DMS 273 (cell line): ENCODE data around the gene HIRA.

Experiments
- DNase-seq: peaks from one replicate; lab custom pipeline; 2025; ENCODE audit not compliant: unreplicated experiment; lab: John Stamatoyannopoulos, UW

HIRA gene

GRCh38 chr22:19358195-19358594 is 73.3 kb downstream of the HIRA start:
- DNase-seq: no peak

- no peak for DNase-seq
Observed at GRCh38 chr22:19357270-19358105, 74.0 kb downstream of the HIRA start.

- DNase-seq: no peak
Observed at GRCh38 chr22:19356708-19357269, 74.7 kb downstream of the HIRA start.

GRCh38 chr22:19355413-19356157 is 75.9 kb downstream of the HIRA start:
- DNase-seq: no peak

- DNase-seq: no peak
Observed at GRCh38 chr22:19354201-19354600, 77.3 kb downstream of the HIRA start.

- no peak for DNase-seq
Observed at GRCh38 chr22:19353363-19354131, 78.0 kb downstream of the HIRA start.

- no peak for DNase-seq
Observed at GRCh38 chr22:19352766-19353165, 78.8 kb downstream of the HIRA start.

GRCh38 chr22:19352217-19352616 is 79.3 kb downstream of the HIRA start:
- DNase-seq: no peak

- DNase-seq: no peak
Observed at GRCh38 chr22:19351604-19352003, 79.9 kb downstream of the HIRA start.

- DNase-seq: no peak
Observed at GRCh38 chr22:19350947-19351346, 80.6 kb downstream of the HIRA start.

- no peak for DNase-seq
Observed at GRCh38 chr22:19350476-19350859, 81.1 kb downstream of the HIRA start.

- no peak for DNase-seq
Observed at GRCh38 chr22:19349778-19350475, 81.6 kb downstream of the HIRA start.

GRCh38 chr22:19346677-19347265 is 84.8 kb downstream of the HIRA start:
- no peak for DNase-seq

GRCh38 chr22:19344420-19344819 is 87.1 kb downstream of the HIRA start:
- no peak for DNase-seq

GRCh38 chr22:19343470-19343869 is 88.1 kb downstream of the HIRA start:
- DNase-seq: no peak

- DNase-seq: no peak
Observed at GRCh38 chr22:19341500-19341899, 90.0 kb downstream of the HIRA start.

- no peak for DNase-seq
Observed at GRCh38 chr22:19337137-19337536, 94.4 kb downstream of the HIRA start.

GRCh38 chr22:19336133-19337075 is 95.1 kb downstream of the HIRA start:
- DNase-seq: no peak

- DNase-seq: no peak
Observed at GRCh38 chr22:19331975-19332374, 99.6 kb downstream of the HIRA start.
